Measurements from ENCODE around the gene SLU7. TPM values are rescaled to one million over a fixed set of nuclear protein-coding genes. Genes with fewer than 3 reads are reported as not detected.

Gene SLU7
- total and polyA plus RNA-seq, 2 donors (not counting 3 experiments of a cell fraction or from before 2014, with no cell fraction given) = 10.2 to 48.2 TPM

GRCh38 chr5:160460377-160461049, 41.6 kb upstream of the SLU7 start:
- no peak for DNase-seq (ENCODE audit: low read depth, low spot score)
- BruUV-seq (replicated peaks) = no TSS peak
- H3K9ac ChIP-seq (replicated peaks; ENCODE audit: extremely low read depth, insufficient read depth, low read length) = no peak overlapping the region
- ChIA-PET CTCF (interaction anchor here (0.6 to 4.8 kb wide), 11 partner anchors 10 to 49 kb away, joined by 3 to 113 read pairs (median 4); no protein-coding TSS in a partner anchor), POLR2A (no interaction called here)
- intact Hi-C loops (cut with micrococcal nuclease) (loop anchor here (1.0 kb wide), 1 partner anchor 21 kb away; no protein-coding TSS in a partner anchor), dilution Hi-C loops (cut with MboI; ENCODE audit: extremely low pct_ligation_motif_present, low sequenced_read_pairs) (no loop called here)
- no peak overlapping the region for H3K4me2 ChIP-seq (ENCODE audit: insufficient read depth, low read length)
- H3K4me1 ChIP-seq (ENCODE audit: control insufficient read depth, extremely low read depth, insufficient read depth, low read length) = peaks cover 18% of the 10 kb centered on the region
- no peaks in the 10 kb centered on the region for H3K79me2 ChIP-seq (ENCODE audit: control insufficient read depth, insufficient read depth, low read length)
- H3K27ac ChIP-seq (ENCODE audit: insufficient read depth, low read depth, low read length) = no peak overlapping the region
- H3K36me3 ChIP-seq (ENCODE audit: control insufficient read depth in 2 of 2, extremely low read depth in 1 of 2, insufficient read depth in 2 of 2, low read length in 2 of 2) = no peaks in the 10 kb centered on the region
- H4K20me1 ChIP-seq (replicated peaks; ENCODE audit: control insufficient read depth, extremely low read depth, insufficient read depth, low read length) = no peaks in the 10 kb centered on the region
- no peaks in the 10 kb centered on the region for H3K9me1 ChIP-seq (replicated peaks; ENCODE audit: control insufficient read depth, extremely low read depth, insufficient read depth, low read length)
- no peak overlapping the region for H2AFZ ChIP-seq (ENCODE audit: low read depth, low read length)
- no peaks in the 10 kb centered on the region for H3K27me3 ChIP-seq (ENCODE audit: control insufficient read depth in 2 of 2, insufficient read depth in 2 of 2, low read length in 2 of 2)
- H3K9me3 ChIP-seq (replicated peaks; ENCODE audit: control insufficient read depth, insufficient read depth, low read length) = no peaks in the 10 kb centered on the region
- H3K4me3 ChIP-seq (replicated peaks in 1 of 3; ENCODE audit: insufficient read depth in 1 of 3, low read depth in 1 of 3, low read length in 3 of 3) = no peak overlapping the region
- TF ChIP-seq JUN (IDR thresholded peaks at IDR 0.05; ENCODE audit: borderline replicate concordance, insufficient read depth, insufficient read length, low read depth) (no peak), CTCF (IDR thresholded peaks at IDR 0.05; ENCODE audit: extremely low read depth in 1 of 2, insufficient read depth in 1 of 2, low read depth in 1 of 2, low read length in 2 of 2) (peak; percentile 11 to 22)
- FAIRE-seq = no peak
